H1 (cell line): ENCODE measurements around the gene RANBP2. TPM values are rescaled to one million over a fixed set of nuclear protein-coding genes. Genes with fewer than 3 reads are reported as not detected.

Experiments used
- CTCF ChIA-PET: fragments of 300-600 bp; sonication (Branson Sonifier 250); formaldehyde crosslinking; loops from one replicate; lab custom pipeline; 2021; ENCODE audit not compliant: partially characterized antibody; lab: Charles Lee
- POLR2A ChIA-PET: fragments of 300-600 bp; sonication (Branson Sonifier 250); formaldehyde crosslinking; loops from one replicate; lab custom pipeline; 2021; ENCODE audit warnings: inconsistent platforms; ENCODE audit not compliant: partially characterized antibody; lab: Charles Lee
- DNase-seq, 2 experiments: peaks; one replicate each; pipeline versions ENCODE4 v3.0.0 to v3.0.0-alpha.2; 2010 to 2022; ENCODE audit warnings: low spot score in 2 of 2, low read depth in 1 of 2, mixed read lengths in 1 of 2
- FAIRE-seq: peaks from 2 replicates; lab custom pipeline; 2011; peaks lifted over from hg19 to GRCh38; lab: Jason Lieb, UNC
- H2AFZ ChIP-seq: 2 replicates; pipeline ENCODE4 v1.8.1; 2012; ENCODE audit warnings: low read length, inconsistent platforms
- H2AK5ac ChIP-seq: 2 replicates; pipeline ENCODE4 v1.6.1; 2013; ENCODE audit warnings: low read depth, low read length
- H2BK120ac ChIP-seq: replicated peaks from 2 replicates; pipeline ENCODE3; 2013; ENCODE audit warnings: low read depth, low read length, inconsistent platforms
- H2BK12ac ChIP-seq: 2 replicates; pipeline ENCODE4 v1.6.1; 2013; ENCODE audit warnings: low read depth, low read length
- H2BK15ac ChIP-seq: 2 replicates; pipeline ENCODE4 v1.6.1; 2013; ENCODE audit warnings: low read length
- H2BK20ac ChIP-seq: 2 replicates; pipeline ENCODE4 v1.6.1; 2013; ENCODE audit warnings: low read length
- H2BK5ac ChIP-seq: 2 replicates; pipeline ENCODE4 v1.6.1; 2013; ENCODE audit warnings: low read depth, low read length
- H3K14ac ChIP-seq: 2 replicates; pipeline ENCODE4 v1.6.1; 2013; ENCODE audit warnings: inconsistent platforms; ENCODE audit not compliant: insufficient read length
- H3K18ac ChIP-seq: 2 replicates; pipeline ENCODE4 v1.6.1; 2013; ENCODE audit warnings: low read length; ENCODE audit errors: extremely low read depth
- H3K23ac ChIP-seq: 2 replicates; pipeline ENCODE4 v1.6.1; 2013; ENCODE audit warnings: inconsistent platforms; ENCODE audit not compliant: insufficient read length
- H3K23me2 ChIP-seq: 2 replicates; pipeline ENCODE4 v1.6.1; 2013; ENCODE audit warnings: low read depth, low read length
- H3K27ac ChIP-seq: 2 replicates; pipeline ENCODE4 v1.6.1; 2011; ENCODE audit warnings: low read depth, low read length, inconsistent platforms
- H3K27me3 ChIP-seq, 4 experiments: replicated peaks in 1 of 4; 1 replicate in 1 of 4; 2 replicates in 3 of 4; pipeline versions ENCODE4 v1.6.1 to v1.8.1; 2011 to 2013; ENCODE audit warnings: low read length in 3 of 4, mild to moderate bottlenecking in 3 of 4, inconsistent platforms in 2 of 4, mixed read lengths in 2 of 4, moderate library complexity in 1 of 4; ENCODE audit not compliant: control insufficient read depth in 3 of 4, insufficient read depth in 3 of 4; ENCODE audit errors: extremely low read depth in 1 of 4
- H3K36me3 ChIP-seq, 4 experiments: 2 replicates each; pipeline versions ENCODE4 v1.6.1 to v1.8.1; 2011 to 2013; ENCODE audit warnings: mild to moderate bottlenecking in 4 of 4, low read length in 3 of 4, moderate library complexity in 2 of 4, control low read depth in 1 of 4, inconsistent platforms in 1 of 4; ENCODE audit not compliant: insufficient read depth in 4 of 4, control insufficient read depth in 2 of 4
- H3K4ac ChIP-seq: replicated peaks from 2 replicates; pipeline ENCODE3; 2013; ENCODE audit warnings: low read length, low read depth, mixed read lengths, inconsistent platforms; ENCODE audit not compliant: insufficient read length
- H3K4me1 ChIP-seq, 4 experiments: replicated peaks in 1 of 4; 1 replicate in 1 of 4; 2 replicates in 3 of 4; pipeline versions ENCODE4 v1.6.1 to v1.8.1; 2011 to 2013; ENCODE audit warnings: low read length in 3 of 4, inconsistent platforms in 2 of 4, mixed read lengths in 1 of 4; ENCODE audit not compliant: insufficient read depth in 4 of 4, control insufficient read depth in 3 of 4
- H3K4me2 ChIP-seq, 2 experiments: 2 replicates each; pipeline versions ENCODE4 v1.6.1 to v1.8.1; 2011 to 2013; ENCODE audit warnings: low read depth in 2 of 2, low read length in 2 of 2, control low read depth in 1 of 2, inconsistent platforms in 1 of 2, mild to moderate bottlenecking in 1 of 2; ENCODE audit not compliant: insufficient read depth in 1 of 2
- H3K4me3 ChIP-seq, 4 experiments: fragments of 200-600, 300-600 bp in 1 of 4; sonication (generic), shearing (Covaris generic), sonication (Bioruptor Twin) in 1 of 4; 2 replicates each; pipeline versions ENCODE4 v1.5.1 to v1.8.1; 2011 to 2016; ENCODE audit warnings: low read length in 4 of 4, low read depth in 3 of 4, control low read depth in 2 of 4, inconsistent platforms in 2 of 4, mild to moderate bottlenecking in 2 of 4, mixed read lengths in 1 of 4, moderate library complexity in 1 of 4; ENCODE audit not compliant: insufficient read depth in 2 of 4; ENCODE audit errors: extremely low read depth in 1 of 4
- H3K56ac ChIP-seq: replicated peaks from 2 replicates; pipeline ENCODE3; 2013; ENCODE audit warnings: low read depth, mild to moderate bottlenecking, mixed read lengths, low read length, inconsistent platforms; ENCODE audit not compliant: insufficient read length
- H3K79me1 ChIP-seq: 2 replicates; pipeline ENCODE4 v1.6.1; 2013; ENCODE audit warnings: low read depth, low read length, control low read depth
- H3K79me2 ChIP-seq, 2 experiments: 2 replicates each; pipeline versions ENCODE4 v1.6.1 to v1.8.1; 2012 to 2013; ENCODE audit warnings: low read length in 2 of 2, mild to moderate bottlenecking in 2 of 2, inconsistent platforms in 1 of 2; ENCODE audit not compliant: insufficient read depth in 2 of 2, control insufficient read depth in 1 of 2
- H3K9ac ChIP-seq, 4 experiments: replicated peaks in 1 of 4; 1 replicate in 1 of 4; 2 replicates in 3 of 4; pipeline versions ENCODE4 v1.6.1 to v1.8.1; 2011 to 2013; ENCODE audit warnings: low read depth in 3 of 4, low read length in 3 of 4, control low read depth in 2 of 4, mild to moderate bottlenecking in 2 of 4, moderate library complexity in 2 of 4, inconsistent platforms in 1 of 4; ENCODE audit errors: extremely low read depth in 1 of 4
- H3K9me3 ChIP-seq, 2 experiments: 2 replicates each; pipeline versions ENCODE4 v1.6.1 to v1.8.1; 2012 to 2013; ENCODE audit warnings: mild to moderate bottlenecking in 2 of 2, moderate library complexity in 2 of 2, control low read depth in 1 of 2, inconsistent platforms in 1 of 2, low read depth in 1 of 2, low read length in 1 of 2, mixed read lengths in 1 of 2; ENCODE audit not compliant: insufficient read depth in 2 of 2
- H4K20me1 ChIP-seq, 2 experiments: replicated peaks in 1 of 2; 2 replicates each; pipeline versions ENCODE3 to v1.8.1; 2011 to 2013; ENCODE audit warnings: inconsistent platforms in 2 of 2, low read length in 2 of 2, mild to moderate bottlenecking in 1 of 2; ENCODE audit not compliant: insufficient read depth in 2 of 2, control insufficient read depth in 1 of 2
- H4K5ac ChIP-seq: 2 replicates; pipeline ENCODE4 v1.6.1; 2013; ENCODE audit warnings: low read length, low read depth, mixed read lengths, inconsistent platforms; ENCODE audit not compliant: insufficient read length
- H4K8ac ChIP-seq: 2 replicates; pipeline ENCODE4 v1.8.0; 2013; ENCODE audit warnings: mild to moderate bottlenecking, moderate library complexity, low read length, inconsistent platforms; ENCODE audit not compliant: insufficient read depth; ENCODE audit errors: extremely low read depth
- H4K91ac ChIP-seq: replicated peaks from 2 replicates; pipeline ENCODE3; 2013; ENCODE audit warnings: low read length, mixed read lengths, inconsistent platforms; ENCODE audit not compliant: insufficient read length
- BCL11A ChIP-seq, 2 experiments: IDR thresholded peaks; one replicate each; pipeline ENCODE4 v1.6.1; 2011; ENCODE audit warnings: low read depth in 2 of 2, low read length in 2 of 2, mild to moderate bottlenecking in 2 of 2
- PHF8 ChIP-seq: fragments of 200-600 bp; sonication (generic); conservative IDR thresholded peaks from 2 replicates; pipeline ENCODE4 v1.7.1; 2012; ENCODE audit warnings: low read depth, mild to moderate bottlenecking, inconsistent platforms, low read length, moderate library complexity
- POLR2AphosphoS5 ChIP-seq: IDR thresholded peaks from 2 replicates; pipeline ENCODE4 v1.6.1; 2011; ENCODE audit warnings: low read depth, low read length
- TAF1 ChIP-seq: IDR thresholded peaks from 2 replicates; pipeline ENCODE4 v1.6.1; 2011; ENCODE audit warnings: mild to moderate bottlenecking, low read depth, low read length
- WGBS, 2 experiments: shearing (Covaris generic) in 1 of 2; methylation state at CpG; one replicate each; pipeline versions ENCODE4 v1.1.6 to v1.1.7; 2013 to 2015; ENCODE audit warnings: low lambda C conversion rate in 2 of 2, mixed read lengths in 2 of 2, inconsistent platforms in 1 of 2, low coverage in 1 of 2, missing lambda C conversion rate in 1 of 2; ENCODE audit not compliant: insufficient replicate concordance in 2 of 2, insufficient coverage in 1 of 2, insufficient read length in 1 of 2; ENCODE audit errors: extremely low coverage in 1 of 2, missing lambda C conversion rate in 1 of 2; 5-methylcytosine and 5-hydroxymethylcytosine counted together
- polyA plus RNA-seq, 7 experiments: library from polyadenylated mRNA; depleted of rRNA in 3 of 7; stranded (reverse) in 5 of 7; unstranded in 2 of 7; fragments of >200 nt in 5 of 7; fragments of 200-250 nt in 2 of 7; gene quantifications; 1 replicate in 5 of 7; 2 replicates in 1 of 7; 4 replicates in 1 of 7; pipeline versions ENCODE4 v1.2.1 to v1.2.3, GENCODE V29; 2011 to 2013; ENCODE audit warnings: missing spikeins in 2 of 7, mixed read lengths in 2 of 7
- total RNA-seq: library from RNA; stranded (reverse); fragmentation: NEBNext Ultra II Directional; extraction: Animal tissue kit (Norgen Biotek cat#: 25700); gene quantifications from 2 replicates; pipeline ENCODE4 v1.2.1, GENCODE V29; 2021

The RANBP2 gene
- total and polyA plus RNA-seq, 2 of the 8 experiments (the other 6 are each of a cell fraction or from before 2014, with no cell fraction given): 8.2 to 95.9 TPM

DNA sequence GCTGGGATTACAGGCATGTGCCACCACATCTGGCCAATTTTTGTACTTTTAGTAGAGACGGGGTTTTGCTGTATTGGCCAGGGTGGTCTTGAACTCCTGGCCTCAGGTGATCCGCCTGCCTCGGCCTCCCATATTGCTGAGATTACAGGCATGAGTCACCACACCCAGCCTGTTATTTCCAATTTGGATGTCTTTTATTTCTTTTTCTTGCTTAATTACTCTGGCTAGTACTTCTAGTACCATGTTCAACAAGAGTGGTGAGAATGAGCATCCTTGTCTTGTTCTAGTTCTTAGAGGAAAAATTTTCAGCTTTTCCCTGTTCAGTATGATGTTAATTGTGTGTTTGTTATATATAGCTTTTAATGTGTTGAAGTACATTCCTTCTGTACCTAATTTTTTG, 90.7 kb downstream of the RANBP2 start:
- H3K14ac ChIP-seq: no peak overlapping the region
- no peak overlapping the region for H3K4ac ChIP-seq
- CTCF ChIA-PET: interaction anchor here (0.7 kb wide), 1 partner anchor 56 kb away, joined by 3 read pairs; no protein-coding TSS in a partner anchor
- no peak overlapping the region for H3K4me3 ChIP-seq
- no peak overlapping the region for H3K56ac ChIP-seq
- no peak for FAIRE-seq
- peaks cover 0 to 60% (median 29%) of the 10 kb centered on the region in 4 experiments; a peak in 6 of 8 replicates for H3K36me3 ChIP-seq
- peaks cover 0 to 35% of the 10 kb centered on the region in 2 experiments; a peak in 2 of 4 replicates for H3K79me2 ChIP-seq
- no peak overlapping the region for H4K91ac ChIP-seq
- no peak overlapping the region for H3K4me2 ChIP-seq
- H2BK15ac ChIP-seq: no peak overlapping the region
- no peak overlapping the region for H2BK5ac ChIP-seq
- no peak overlapping the region for H2BK12ac ChIP-seq
- no peak overlapping the region for H3K27ac ChIP-seq
- no peak overlapping the region for H4K8ac ChIP-seq
- H3K27me3 ChIP-seq: no peaks in the 10 kb centered on the region
- no peak overlapping the region for H3K23ac ChIP-seq
- H2AK5ac ChIP-seq: no peak overlapping the region
- no peak overlapping the region for H2BK120ac ChIP-seq
- DNase-seq: no peak
- H3K4me1 ChIP-seq: no peaks in the 10 kb centered on the region
- no peak overlapping the region for H3K9ac ChIP-seq
- POLR2A ChIA-PET: no interaction called here
- no peak overlapping the region for H3K18ac ChIP-seq
- H3K9me3 ChIP-seq: peaks cover 0 to 6% of the 10 kb centered on the region in 2 experiments; a peak in 1 of 4 replicates
- no peak overlapping the region for H2AFZ ChIP-seq
- H3K23me2 ChIP-seq: no peaks in the 10 kb centered on the region; the same call in 1 of the 2 replicates
- WGBS, 2 experiments: 84% methylated on average over 3 of the region's 3 CpGs; no CpG with 5 or more reads in 1 of the 2 experiments
- no peaks in the 10 kb centered on the region for H3K79me1 ChIP-seq
- H2BK20ac ChIP-seq: no peak overlapping the region
- no peaks in the 10 kb centered on the region for H4K20me1 ChIP-seq
- H4K5ac ChIP-seq: no peak overlapping the region
- TF ChIP-seq TAF1: no peak
- no peak for TF ChIP-seq BCL11A (IDR thresholded peaks at IDR 0.05; ENCODE audit: low read depth in 2 of 2, low read length in 2 of 2)
- no peak for TF ChIP-seq POLR2AphosphoS5
- no peak for TF ChIP-seq PHF8
